CD1c-positive myeloid dendritic cell (primary cell): ENCODE data around the gene BZW2.

Source experiments
- DNase-seq: peaks from one replicate; pipeline ENCODE4 v3.0.0-alpha.2; 2016; ENCODE audit errors: extremely low spot score

BZW2 gene

DNA sequence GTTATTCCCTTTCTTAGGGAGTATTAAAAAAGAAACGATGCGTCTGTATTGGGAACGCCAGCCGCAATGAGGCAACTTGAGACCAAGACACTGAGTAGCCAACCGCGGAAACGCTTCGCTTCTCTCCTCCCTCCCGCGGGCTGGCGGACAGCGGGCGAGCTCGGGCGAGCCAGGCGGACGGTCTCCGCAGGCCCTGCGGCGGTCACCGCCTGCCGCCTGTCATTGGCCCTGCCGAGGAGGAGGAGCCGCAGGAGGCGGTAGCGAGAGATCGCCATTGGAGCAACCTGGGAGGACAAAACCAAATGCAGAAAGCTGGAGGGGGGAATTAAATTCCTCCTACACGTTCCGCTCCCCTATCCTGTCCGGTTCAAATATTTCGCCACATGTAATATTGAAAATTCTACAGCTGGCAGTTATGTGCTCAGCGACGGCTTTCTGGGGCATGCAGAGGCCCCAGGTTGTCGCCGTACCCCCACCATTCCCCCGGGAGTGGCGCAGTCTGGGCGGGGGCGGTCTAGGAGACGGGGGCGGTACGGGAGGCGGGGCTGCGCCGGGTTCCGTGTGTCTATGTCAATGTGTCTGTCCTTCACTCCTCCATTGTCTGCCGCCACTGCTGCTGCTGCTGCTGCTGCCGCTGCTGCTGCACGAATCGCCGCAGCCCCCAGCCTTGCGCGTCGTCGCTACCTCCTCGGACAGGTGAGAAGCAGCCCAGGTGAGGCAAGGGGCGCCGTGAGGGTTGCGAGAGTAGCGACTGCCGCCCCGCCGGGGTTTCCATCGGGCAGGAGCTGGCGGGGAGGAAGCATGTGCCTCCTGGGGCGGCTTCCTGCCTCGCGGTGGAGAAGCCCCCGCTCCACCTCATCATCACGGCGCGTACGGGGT is at the start of gene BZW2, which contains the start of gene ANKMY2:
BZW2 (plus strand) TSS at position 589 of the 879 bp plus-strand sequence. CDS start 19,263 bp downstream, outside the sequence.
ANKMY2 (minus strand) TSS at position 162 of the 879 bp plus-strand sequence. CDS start 181 bp downstream, outside the sequence.
- peak; percentile 97 for DNase-seq

DNA sequence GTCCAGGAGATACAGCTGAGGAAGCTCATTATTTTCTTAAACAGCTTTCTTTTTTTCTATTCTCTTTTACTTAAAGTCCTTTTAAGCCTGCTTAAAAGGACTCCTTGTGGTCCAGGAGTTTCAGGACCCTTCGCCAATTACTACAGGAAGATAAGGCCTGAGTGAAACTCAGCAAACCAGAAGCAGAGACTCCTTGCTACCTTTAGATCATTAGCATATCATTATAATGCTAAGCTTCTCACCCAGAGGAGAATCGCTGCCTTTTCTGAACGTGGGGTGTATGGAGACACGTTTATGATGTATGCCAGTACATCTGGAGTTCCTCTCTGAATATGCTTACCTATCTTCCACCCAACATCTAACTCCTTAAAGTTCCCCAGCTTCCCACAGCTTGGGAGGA is 48.0 kb upstream of the BZW2 start:
- no peak for DNase-seq

- no peak for DNase-seq
Observed at GRCh38 chr7:16599860-16600259, 46.1 kb upstream of the BZW2 start.

DNA sequence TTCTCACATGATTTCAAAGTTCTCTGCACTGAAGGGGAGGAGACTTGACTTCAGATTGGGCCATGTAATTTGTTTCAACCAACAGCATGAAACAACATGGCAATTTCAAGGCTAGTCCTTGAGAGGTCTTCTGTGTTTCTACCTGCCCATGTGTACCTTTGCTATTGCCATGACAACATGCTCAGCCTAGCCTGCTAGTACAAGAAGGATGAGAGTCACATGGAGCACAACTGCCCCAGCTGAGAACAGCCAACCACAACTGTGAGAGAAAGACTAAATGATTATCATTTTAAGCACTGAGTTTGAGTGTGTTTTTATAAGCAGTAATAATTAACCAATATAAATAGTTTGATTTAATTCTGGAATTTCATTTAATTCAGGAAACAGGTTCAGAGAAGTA is 42.3 kb upstream of the BZW2 start:
- DNase-seq = no peak

GRCh38 chr7:16604054-16604453 is 41.9 kb upstream of the BZW2 start:
- no peak for DNase-seq

- DNase-seq = no peak
Observed at GRCh38 chr7:16606704-16607103, 39.3 kb upstream of the BZW2 start.

GRCh38 chr7:16609842-16610450 is 36.0 kb upstream of the BZW2 start:
- peak; percentile 19 for DNase-seq

- DNase-seq = no peak
Observed at GRCh38 chr7:16611711-16612110, 34.3 kb upstream of the BZW2 start.

GRCh38 chr7:16615228-16615627 is 30.8 kb upstream of the BZW2 start:
- DNase-seq = no peak

GRCh38 chr7:16616122-16616521 is 29.9 kb upstream of the BZW2 start:
- no peak for DNase-seq

GRCh38 chr7:16616542-16616941 is 29.4 kb upstream of the BZW2 start:
- no peak for DNase-seq

DNA sequence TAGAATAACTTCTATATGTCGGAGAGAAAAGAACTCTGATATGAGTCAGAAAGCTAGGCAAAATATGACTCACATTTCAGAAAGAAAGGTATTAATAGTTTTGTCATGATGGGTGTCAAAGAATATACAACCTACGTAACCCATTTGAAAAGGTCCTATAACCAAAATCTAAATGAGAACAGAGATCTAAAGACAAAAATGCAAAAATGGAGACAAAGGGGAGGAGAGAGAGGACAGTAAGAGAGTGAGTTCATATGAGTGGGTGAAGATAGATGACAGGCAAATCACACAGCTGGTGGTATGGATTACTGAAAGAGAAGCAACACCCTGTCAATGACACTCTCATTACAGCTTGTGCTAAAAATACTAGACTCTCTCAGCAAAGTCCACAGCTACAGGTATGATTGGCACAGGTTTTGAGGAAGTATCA is 26.0 kb upstream of the BZW2 start:
- DNase-seq = no peak

DNA sequence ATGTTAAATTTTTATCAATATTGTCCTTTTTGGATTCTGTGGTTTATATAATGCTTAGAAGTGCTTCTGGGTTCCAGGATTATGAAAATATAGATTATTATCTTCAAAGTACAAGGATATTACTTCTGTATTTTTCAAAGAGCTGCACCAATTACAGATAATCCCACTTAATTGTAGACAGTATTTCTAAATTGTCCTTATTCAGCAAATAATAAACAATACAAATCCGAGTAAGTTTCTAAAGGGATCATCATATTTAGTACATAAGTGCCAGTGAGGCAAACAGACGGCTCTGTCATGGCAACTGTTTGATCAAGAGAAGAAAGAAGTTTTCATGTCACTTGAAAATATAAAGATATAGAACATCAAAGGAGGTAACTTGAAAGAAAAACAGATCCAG is 19.6 kb upstream of the BZW2 start:
- no peak for DNase-seq

DNA sequence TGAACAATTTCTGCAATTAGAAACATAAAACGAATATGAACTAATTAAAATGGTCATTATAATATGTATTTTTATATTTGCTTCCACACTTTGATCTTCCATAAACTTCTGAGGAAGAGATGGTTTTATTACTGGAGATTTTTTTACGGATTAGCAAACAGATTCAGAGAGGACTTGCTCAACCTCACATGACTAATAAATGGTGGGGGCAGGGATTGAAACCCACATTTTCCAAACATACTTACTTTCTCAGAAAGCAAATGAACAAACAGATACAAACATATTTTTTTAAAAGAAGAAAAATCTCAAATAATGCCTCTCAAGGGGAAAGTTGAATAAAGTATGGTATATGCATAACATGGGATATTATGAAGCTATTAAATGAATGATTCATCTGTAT is 18.7 kb upstream of the BZW2 start:
- DNase-seq = no peak

DNA sequence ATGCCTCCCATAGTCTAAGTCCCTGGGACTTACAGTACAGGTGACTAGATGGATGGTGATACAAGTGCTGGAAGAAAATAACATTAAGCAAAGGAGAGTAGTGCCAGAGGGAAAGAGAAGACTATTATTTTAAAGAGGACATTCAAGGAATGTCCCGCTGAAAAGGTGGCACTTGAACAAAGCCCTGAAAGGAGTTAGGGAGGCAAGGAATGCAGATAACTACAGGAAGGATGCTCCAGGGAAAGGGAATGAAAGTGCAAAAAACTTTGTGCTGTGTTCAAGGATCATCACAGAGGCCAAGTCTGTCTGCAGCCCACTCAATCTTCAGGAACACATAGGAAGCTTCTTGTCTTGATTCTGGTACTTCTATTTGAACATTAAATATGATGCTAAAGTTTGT is 15.3 kb upstream of the BZW2 start:
- no peak for DNase-seq

- no peak for DNase-seq
Observed at GRCh38 chr7:16634271-16634738, 11.7 kb upstream of the BZW2 start.

GRCh38 chr7:16636555-16637101 is 9.4 kb upstream of the BZW2 start:
- no peak for DNase-seq

DNA sequence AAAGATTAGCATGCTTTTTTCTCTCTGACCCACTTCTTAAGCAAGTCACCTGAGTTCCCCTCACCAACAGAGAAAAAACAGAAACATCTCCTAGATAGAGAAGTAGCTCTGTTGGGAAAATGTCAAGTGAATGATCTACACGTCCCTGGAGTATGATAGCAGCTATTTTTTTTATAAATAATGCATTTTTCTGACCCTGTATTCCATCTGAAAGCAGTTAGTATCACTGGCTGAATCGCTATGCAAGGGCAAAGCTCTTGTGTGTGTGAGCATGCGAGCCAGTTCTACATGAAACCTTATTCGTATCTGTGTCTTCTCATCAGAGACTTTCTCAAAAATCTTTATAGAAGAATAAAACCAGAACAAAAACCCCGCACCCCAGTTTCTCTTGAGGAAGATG is 8.6 kb upstream of the BZW2 start:
- no peak for DNase-seq

DNA sequence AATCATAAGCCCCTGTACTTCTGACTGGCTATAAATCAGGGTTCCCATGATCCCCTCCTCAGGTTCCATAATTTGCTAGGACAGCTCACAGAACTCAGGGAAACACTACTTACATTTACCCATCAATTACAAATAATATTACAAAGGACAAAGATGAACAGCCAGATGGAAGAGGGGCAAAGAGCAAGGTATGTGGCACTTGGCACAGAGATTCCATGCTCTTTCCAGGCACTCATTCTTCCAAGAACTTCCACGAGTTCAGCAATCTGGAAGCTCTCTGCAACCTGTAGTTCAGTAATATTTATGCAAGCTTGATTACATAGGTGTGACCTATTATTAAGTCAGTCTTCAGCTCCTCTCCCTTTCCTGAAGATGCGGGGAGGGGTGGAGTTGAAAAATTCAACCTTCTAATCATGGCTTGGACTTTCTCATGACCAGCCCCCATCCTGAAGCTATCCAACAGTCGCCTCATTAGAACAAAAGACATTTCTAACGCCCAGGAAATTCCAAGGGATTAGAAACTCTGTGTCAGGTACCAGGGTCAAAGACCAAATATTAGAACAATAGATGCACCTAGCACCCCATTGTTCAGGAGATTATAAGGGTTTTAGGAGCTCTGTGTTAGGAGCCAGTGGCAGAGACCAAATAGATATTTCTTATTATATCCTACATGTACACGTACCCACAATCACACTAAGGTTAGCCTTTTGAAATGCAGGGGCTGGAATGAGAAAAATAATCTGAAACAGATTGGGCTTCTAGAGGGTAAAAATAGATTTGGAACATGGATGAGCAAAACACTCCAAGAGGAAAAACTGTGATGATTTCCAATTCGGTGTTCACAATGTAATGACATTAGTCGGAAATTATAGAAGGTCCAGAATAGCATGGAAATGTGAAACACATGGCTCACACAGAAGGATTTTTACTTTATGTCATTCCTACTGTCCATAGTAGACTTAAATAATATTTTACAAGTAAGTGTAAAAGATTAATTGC is 7.4 kb upstream of the BZW2 start:
- DNase-seq = no peak

- DNase-seq = no peak
Observed at GRCh38 chr7:16644157-16644556, 1.8 kb upstream of the BZW2 start.
